ENCODE data around the gene WNT7A.
A peak's percentile ranks its signal among the peaks of the same experiment; 100 is the strongest.
"Not testable (repeated sequence)": the region's sequence is repeated elsewhere in the genome, so short reads cannot be mapped to it uniquely, and the experiment has no call there.

Gene WNT7A

DNA sequence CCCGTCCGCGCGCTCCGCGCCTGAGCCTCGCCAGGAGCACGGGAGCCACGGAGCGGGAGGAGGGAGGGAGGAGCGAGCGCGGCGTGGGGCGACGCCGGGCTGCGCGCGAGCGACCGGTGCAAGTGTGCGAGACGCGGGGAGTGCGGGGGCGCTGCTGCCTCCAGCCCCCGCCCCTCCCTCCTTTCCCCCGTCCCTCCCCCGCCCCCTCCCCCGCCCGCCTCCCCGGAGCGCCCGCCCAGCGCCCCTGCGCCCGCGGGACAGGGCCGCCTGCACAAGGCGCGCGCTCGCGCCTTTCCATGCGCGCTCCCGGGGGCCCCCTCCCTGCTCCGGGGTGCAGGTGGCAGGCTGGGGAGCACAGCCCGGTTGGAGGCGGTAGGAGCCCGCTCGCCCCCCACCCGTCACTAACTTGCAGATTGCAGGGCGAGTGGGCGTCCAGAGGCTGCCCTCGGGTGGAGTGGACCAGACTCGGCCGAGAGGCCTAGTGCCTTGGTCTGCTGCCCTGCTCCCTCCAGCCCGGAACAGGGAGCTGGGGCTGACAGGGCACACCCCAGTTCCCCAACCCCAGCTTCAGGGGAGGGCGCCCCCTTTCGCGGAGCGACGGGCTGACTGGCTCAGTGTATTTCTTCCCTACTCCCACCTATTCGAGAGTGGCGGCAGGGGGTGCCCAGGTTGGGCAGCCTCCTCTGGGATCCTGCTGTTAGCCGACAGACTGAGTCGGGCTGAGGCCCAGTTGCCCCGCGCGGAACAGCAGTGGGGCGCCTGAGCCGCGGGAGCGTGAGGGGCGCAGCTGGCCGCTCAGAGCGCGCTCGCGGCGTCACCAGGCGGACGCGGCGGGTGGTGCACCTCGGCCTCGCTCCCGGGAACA is at the start of gene WNT7A:
Gene WNT7A, minus strand, starts transcription at position 126 of the 865 bp plus-strand sequence. CDS start 255 bp downstream, outside the sequence.
- DNase-seq: peak; percentile 38

DNA sequence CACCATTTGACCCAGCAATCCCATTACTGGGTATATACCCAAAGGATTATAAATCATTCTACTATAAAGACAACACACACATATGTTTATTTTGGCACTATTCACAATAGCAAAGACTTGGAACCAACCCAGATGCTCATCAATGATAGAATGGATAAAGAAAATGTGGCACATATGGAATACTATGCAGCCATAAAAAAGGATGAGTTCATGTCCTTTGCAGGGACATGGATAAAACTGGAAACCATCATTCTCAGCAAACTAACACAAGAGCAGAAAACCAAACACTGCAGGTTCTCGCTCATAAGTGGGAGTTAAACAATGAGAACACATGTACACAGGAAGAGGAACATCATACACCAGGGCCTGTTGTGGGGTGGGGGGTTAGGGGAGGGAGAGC is 48.9 kb upstream of the WNT7A start:
- not testable (repeated sequence) for DNase-seq

- no peak for DNase-seq
Measured at GRCh38 chr3:13927295-13927694, 47.4 kb upstream of the WNT7A start.

DNA sequence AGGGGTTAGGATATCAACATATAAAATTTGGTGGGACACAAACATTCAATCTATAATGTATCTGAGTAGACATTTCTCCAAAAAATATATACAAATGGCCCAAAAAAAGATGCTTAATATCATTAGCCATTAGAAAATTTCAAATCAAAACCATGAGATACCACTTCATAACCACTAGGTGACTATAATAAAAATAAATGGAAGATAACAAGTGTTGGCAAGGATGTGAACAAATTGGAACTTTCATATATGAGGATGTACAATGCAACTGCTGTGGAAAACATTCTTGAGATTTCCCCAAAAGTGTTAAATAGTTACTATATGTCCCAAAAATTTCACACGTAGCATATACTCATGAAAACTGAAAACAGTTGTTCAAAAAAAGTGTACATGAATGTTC is 36.5 kb upstream of the WNT7A start:
- no peak for DNase-seq

DNA sequence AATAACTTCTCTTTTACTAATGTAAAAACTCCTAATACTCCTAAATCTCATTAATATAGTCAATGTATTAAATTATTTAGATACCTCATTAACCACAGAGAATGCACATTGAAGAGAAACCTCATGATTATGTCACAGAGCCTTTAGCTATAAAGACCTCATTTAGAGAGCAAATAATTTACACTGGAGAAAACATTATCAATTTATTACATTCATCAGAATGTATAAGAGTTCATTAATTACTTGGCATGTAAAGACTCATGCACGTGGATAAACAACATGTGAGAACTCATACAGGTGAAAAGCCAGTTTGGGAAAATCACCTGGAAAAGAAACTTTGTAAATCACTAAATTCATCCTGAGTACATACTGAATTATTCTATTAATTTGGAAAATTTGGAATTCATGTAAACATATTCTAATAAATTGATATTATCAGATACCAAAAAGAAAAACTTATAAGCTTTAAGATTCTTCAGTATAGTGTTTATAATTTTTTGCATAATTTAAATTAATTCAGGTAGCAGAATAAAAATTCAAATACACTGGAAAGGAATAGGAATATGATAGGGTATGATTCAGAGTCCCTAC is 22.9 kb upstream of the WNT7A start:
- no peak for DNase-seq

DNA sequence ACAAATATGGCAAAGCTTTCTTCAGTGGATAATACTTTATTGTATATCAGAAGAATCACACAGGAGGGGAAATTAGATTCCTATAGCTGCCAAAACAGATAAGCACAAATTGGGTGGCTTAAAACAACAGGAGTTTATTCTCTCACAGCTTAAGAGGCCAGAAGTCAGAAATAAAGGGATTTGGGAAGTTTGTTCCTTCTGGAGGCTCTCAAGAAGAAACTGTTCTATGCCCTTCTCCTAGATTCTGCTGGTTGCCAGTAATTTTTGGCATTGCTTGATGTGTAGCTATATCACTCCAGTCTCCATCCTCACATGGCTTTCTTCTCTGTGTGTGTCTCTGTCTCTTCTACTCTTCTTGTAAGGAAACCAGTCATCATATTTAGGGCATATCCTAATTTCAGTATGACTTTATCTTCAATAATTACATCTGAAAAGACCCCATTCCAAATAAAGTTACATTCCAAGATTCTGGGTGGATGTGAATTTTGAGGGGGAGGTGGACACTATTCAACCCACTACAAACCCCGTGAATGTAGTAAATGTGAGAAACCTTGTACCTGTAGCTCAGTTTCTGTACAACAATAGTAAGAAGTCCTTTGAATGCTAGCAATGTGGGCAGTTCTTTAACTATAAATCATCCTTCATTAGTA is 22.2 kb upstream of the WNT7A start:
- no peak for DNase-seq

- DNase-seq: no peak
Measured at GRCh38 chr3:13898346-13898745, 18.5 kb upstream of the WNT7A start.

DNA sequence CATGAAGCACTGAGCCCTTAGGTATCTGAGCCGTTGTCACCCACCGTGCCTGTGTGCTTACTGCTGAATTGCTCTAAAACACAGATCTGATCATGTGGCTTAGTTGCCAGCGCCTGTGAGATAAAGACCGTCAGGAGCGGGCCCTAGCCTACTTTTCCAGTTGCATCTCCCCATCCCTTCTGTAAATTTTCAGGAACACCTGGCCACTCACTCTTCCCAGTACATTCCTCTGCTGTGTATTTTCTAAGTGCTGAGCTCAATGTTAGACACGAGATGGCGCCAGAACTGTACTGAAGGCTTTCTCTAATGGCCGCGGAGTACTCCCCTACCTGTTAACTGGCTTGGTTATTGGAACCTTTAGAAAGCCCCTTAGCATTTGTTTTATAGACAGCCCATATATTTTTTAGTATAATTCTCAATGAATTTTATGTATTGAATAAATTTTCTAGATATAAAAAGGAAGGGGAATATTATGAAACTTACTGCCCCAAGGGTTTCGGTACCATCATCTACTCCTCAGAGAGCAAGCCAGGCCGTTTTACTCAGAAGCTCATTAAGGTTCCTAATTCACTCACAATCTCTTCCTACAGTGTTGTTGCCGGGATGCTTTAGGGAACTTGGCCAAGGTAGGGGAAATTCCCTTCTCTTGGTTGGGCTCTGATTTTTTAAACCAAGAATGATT is 16.7 kb upstream of the WNT7A start:
- DNase-seq: peak; percentile 67

- DNase-seq: peak; percentile 96
Measured at GRCh38 chr3:13895155-13896105, 15.6 kb upstream of the WNT7A start.

- DNase-seq: no peak
Measured at GRCh38 chr3:13894807-13895154, 14.9 kb upstream of the WNT7A start.

- no peak for DNase-seq
Measured at GRCh38 chr3:13894096-13894806, 14.4 kb upstream of the WNT7A start.

- no peak for DNase-seq
Measured at GRCh38 chr3:13892304-13892703, 12.4 kb upstream of the WNT7A start.

DNA sequence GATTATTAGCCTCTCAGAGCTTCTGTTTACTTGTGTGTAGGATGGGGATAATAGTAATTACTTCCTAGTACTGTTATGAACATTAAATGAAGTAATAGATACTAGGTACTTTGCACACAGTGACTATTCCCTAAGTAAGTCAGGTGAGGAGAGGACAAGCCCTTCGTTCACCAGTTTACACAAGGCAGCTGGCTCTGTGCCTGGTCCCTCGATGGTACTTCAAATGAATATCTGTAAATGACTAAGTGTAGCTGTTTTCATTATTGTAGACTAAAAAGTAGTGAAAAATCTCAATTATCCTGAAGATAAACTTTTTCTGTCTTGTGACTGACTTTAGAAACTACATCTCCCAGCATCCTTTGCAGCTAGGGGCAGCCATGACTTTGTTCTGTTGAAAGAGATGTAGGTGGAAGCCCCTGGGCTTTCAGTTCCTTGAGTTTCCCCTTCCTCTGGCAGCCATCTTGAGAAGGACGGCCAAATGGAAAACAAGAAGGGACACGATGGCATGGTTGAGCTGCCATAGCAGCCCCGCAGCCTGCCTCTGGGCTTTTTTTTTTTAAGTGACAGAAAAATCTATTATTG is 11.7 kb upstream of the WNT7A start:
- no peak for DNase-seq

GRCh38 chr3:13891017-13891392 is 11.1 kb upstream of the WNT7A start:
- DNase-seq: no peak

DNA sequence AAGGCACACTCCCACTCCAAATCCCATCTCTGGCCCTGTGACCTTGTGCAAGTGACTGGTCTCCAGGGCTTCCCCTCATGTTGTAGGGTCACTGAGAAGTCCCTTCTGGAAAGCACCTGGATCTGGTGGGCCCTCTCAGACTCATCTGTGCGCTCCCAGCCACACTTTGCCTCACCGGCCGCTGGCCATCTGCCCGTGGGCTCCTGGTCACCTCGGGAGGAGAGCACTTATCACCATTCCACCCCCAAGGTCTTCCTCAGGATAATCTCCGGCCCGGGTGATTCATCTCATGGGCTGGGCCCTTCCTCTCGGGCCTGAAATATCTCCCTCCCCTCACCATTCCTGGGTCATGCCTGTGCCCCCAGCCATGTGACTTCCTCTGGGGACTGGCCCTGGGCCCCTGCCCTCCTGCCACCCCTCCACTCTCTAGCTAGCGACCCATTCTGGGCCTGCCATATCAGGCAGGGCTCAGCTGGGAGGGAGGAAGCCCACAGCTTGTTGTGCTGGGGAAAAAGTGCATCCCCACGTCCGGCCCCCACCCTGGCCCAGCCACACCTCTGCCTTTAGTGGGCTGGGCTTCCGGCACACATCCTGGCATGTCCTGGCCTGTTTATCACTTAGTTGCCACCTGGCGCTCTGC is 10.6 kb upstream of the WNT7A start:
- DNase-seq: no peak

- DNase-seq: no peak
Measured at GRCh38 chr3:13888576-13888975, 8.7 kb upstream of the WNT7A start.

DNA sequence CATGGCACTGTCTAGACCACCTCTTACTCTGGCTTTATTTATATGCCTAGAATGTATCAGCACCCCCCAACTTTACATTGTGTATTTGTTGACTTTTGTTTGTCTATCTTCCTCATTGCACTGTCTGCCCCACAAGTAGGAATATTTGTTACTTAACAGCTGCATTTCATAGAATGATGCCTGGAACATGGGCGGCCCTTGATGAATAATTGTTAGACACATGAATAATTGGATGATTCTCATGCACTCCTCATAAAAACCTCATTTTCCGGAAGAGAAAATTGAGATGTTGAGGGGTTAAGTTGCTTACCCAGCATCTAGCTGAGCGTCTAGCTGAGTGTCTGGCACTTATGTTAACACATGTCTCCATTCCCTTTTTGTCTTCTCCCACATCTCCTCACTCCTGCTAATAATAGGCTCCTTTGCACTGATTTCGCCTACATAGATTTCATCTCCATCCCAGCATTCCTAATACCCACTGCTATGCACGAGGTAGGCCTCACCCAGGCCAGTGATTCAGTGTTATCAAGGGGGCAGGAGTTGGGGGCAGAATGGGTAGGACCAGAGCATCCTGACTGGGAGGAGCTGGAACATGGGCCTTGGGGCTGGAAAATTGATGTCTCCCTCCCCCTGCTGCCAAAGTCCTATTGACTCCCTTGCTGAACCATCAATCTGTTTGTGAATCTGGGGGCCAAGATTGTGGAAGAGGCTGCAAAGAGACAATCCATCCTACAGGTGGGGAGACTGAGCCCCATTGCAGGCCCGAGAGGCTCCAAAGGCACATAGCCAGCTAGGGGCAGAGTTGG is 7.8 kb upstream of the WNT7A start:
- DNase-seq: no peak

- no peak for DNase-seq
Measured at GRCh38 chr3:13886593-13887129, 6.8 kb upstream of the WNT7A start.

DNA sequence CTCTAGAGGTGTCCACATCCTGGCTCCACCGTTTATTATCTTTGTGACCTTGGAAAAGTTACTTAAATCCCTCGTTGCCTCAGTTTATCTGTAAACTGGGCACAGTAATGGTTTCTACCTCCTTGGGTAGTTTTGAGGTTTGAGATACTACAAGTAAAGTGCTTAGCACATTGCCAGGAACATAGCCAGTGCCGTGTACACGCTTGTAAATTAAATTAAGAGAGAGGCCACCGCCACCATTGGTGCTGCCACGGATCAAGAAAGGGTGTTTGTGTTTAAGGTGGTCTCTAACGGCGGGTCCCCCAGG is 5.8 kb upstream of the WNT7A start:
- DNase-seq: no peak

Measured in activated CD4-positive, alpha-beta T cell treated with anti-CD3 and anti-CD28 coated beads, Interleukin-2, Interleukin-6, amounts not matched to agents 100 ng/mL and 50 ng/mL, durations not matched to agents 16 hours and 8 hours (primary cell).